HL-60 (cell line): ENCODE measurements around the gene SERPINF2.

ENCODE experiments used
- DNase-seq, 2 experiments: peaks; one replicate each; pipeline ENCODE4 v3.0.0-alpha.2; 2010 to 2020; ENCODE audit warnings: low read depth in 1 of 2, low spot score in 1 of 2
- H3K27ac ChIP-seq: fragments of 250-450 bp; sonication (Bioruptor Pico); replicated peaks from 2 replicates; pipeline ENCODE4 v1.5.1; 2020; ENCODE audit warnings: mild to moderate bottlenecking, moderate library complexity
- H3K27me3 ChIP-seq: fragments of 250-450 bp; sonication (Bioruptor Pico); 2 replicates; pipeline ENCODE4 v1.5.1; 2021; ENCODE audit warnings: mild to moderate bottlenecking, moderate library complexity; ENCODE audit not compliant: insufficient read depth, poor library complexity, severe bottlenecking
- H3K4me3 ChIP-seq: replicated peaks from 2 replicates; pipeline ENCODE4 v1.5.1; 2011; ENCODE audit warnings: mild to moderate bottlenecking, control low read depth, low read length; ENCODE audit not compliant: insufficient read depth
- CTCF ChIP-seq: IDR thresholded peaks from one replicate; pipeline ENCODE4 v1.5.1; 2011; ENCODE audit warnings: low read length, control low read depth, inconsistent platforms; ENCODE audit not compliant: insufficient read depth
- GABPA ChIP-seq: IDR thresholded peaks from 2 replicates; pipeline ENCODE4 v1.6.1; 2012; ENCODE audit warnings: low read depth
- POLR2AphosphoS5 ChIP-seq: IDR thresholded peaks from 2 replicates; pipeline ENCODE4 v1.6.1; 2012; ENCODE audit warnings: low read depth
- REST ChIP-seq: IDR thresholded peaks from 2 replicates; pipeline ENCODE4 v1.6.1; 2012; ENCODE audit warnings: low read depth; ENCODE audit not compliant: insufficient replicate concordance
- SPI1 ChIP-seq: IDR thresholded peaks from 2 replicates; pipeline ENCODE4 v1.6.1; 2012; ENCODE audit warnings: low read depth, mild to moderate bottlenecking, borderline replicate concordance

Gene SERPINF2

DNA sequence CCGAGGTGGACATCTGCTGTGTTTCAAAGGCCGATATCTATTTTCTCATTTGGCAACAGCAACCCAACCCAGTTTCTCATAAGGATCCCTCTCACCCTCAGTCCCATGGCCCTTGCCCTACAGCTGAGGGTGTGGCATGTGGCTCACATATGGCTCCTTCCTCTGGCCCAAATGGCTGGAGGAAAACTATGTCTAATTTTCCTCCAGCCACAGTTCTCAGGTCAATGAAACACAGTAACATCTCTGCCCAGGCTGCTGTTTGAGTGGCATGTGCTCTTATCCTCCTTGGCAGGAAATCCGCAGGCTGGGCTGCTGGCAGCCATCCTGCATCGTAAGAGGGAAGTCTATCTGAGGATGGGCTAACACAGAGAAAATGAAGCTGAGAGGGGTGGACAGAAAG lies 43.3 kb downstream of the SERPINF2 start:
- Histone ChIP-seq H3K4me3 (no peak overlapping the region), H3K27me3 (no peaks in the 10 kb centered on the region), H3K27ac (no peak overlapping the region)
- TF ChIP-seq SPI1 (no peak), CTCF (no peak), POLR2AphosphoS5 (no peak), GABPA (no peak), REST (no peak)
- no peak for DNase-seq

DNA sequence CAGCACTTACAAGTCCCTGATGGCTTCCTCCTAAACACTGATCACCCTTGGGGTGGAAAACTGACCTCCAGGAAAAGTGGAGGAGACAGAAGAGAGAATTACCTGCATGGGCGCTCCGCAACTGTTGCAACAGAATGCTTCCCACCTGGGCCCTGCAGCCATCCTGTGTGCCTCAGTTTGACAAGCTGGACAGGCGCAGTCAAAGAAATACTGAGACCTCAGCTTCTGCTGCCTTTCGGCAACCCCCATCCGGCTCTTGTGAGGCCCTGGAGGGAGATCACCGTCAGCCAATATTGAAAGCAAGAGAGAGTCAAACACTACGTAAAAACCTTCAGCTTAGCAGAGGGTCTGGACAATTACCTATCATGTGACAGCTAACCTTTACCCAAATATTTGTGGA lies 44.0 kb downstream of the SERPINF2 start:
- no peak for DNase-seq
- H3K27me3 ChIP-seq, result no peaks in the 10 kb centered on the region
- no peak overlapping the region for H3K27ac ChIP-seq
- TF ChIP-seq REST, result no peak
- no peak for TF ChIP-seq SPI1
- TF ChIP-seq CTCF, result no peak
- TF ChIP-seq POLR2AphosphoS5, result no peak
- no peak for TF ChIP-seq GABPA
- no peak overlapping the region for H3K4me3 ChIP-seq

- Histone ChIP-seq H3K4me3 (no peak overlapping the region), H3K27me3 (no peaks in the 10 kb centered on the region), H3K27ac (no peak overlapping the region)
- no peak for TF ChIP-seq SPI1
- TF ChIP-seq GABPA, result no peak
- no peak for TF ChIP-seq REST
- TF ChIP-seq POLR2AphosphoS5, result no peak
- no peak for TF ChIP-seq CTCF
- DNase-seq, result no peak
These were observed 44.7 kb downstream of the SERPINF2 start for GRCh38 chr17:1787301-1787902.
